AG09319 (cell line): ENCODE results near the gene LRRK1.

Source experiments
- DNase-seq: peaks from one replicate; pipeline ENCODE4 v3.0.0-alpha.2; 2010; ENCODE audit warnings: low read depth; ENCODE audit errors: extremely low read depth
- TF ChIP-seq, protein P1 (sequence below): IDR thresholded peaks from 2 replicates; pipeline ENCODE4 v1.5.1; 2011; ENCODE audit warnings: low read depth, mild to moderate bottlenecking, inconsistent platforms, low read length, moderate library complexity

Gene LRRK1

DNA sequence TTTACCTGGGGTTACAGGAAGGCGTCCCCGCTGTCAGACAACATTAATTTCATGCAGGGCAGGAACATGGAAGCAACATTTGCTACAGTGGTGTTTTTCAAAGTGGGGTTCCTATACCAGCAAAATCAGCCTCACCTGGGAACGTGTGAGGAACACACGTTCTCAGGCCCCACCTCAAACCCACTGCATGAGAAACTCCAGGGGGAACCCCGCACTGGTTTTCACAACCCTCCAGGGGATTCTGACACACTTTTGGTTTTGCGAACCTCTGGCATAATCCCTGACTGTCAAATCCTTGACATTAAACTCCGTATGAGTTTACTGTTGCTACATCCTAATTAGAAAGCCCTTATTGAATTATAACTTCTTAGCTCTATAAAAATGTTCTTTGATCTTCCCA is 127.7 kb downstream of the LRRK1 start:
- TF ChIP-seq, protein P1, sequence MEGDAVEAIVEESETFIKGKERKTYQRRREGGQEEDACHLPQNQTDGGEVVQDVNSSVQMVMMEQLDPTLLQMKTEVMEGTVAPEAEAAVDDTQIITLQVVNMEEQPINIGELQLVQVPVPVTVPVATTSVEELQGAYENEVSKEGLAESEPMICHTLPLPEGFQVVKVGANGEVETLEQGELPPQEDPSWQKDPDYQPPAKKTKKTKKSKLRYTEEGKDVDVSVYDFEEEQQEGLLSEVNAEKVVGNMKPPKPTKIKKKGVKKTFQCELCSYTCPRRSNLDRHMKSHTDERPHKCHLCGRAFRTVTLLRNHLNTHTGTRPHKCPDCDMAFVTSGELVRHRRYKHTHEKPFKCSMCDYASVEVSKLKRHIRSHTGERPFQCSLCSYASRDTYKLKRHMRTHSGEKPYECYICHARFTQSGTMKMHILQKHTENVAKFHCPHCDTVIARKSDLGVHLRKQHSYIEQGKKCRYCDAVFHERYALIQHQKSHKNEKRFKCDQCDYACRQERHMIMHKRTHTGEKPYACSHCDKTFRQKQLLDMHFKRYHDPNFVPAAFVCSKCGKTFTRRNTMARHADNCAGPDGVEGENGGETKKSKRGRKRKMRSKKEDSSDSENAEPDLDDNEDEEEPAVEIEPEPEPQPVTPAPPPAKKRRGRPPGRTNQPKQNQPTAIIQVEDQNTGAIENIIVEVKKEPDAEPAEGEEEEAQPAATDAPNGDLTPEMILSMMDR, result no peak
- DNase-seq, result no peak

DNA sequence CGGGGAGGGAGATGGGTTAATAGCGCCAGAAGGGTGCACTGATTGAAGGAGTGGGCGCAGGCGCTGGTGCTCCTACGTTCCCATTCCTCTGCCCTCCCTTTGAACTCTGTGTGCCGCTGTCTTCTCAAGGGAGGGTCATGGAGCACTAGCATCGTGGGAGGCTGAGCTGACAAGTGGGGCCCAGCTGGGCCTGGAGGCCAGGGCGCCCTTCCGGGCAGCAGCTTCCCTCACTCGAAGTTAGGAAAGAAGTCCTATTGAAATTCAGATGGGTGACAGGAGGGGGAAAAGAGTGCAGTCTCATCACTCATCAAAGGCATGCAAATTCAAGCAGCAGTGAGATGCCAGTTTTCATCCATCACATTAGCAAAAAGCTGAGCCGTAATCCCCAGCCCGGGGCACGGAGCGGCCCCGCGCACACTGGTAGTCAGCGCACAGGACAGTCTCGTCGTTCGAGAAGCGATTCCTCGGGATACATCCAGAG is 128.2 kb downstream of the LRRK1 start:
- TF ChIP-seq, protein P1, result no peak
- DNase-seq, result no peak

DNA sequence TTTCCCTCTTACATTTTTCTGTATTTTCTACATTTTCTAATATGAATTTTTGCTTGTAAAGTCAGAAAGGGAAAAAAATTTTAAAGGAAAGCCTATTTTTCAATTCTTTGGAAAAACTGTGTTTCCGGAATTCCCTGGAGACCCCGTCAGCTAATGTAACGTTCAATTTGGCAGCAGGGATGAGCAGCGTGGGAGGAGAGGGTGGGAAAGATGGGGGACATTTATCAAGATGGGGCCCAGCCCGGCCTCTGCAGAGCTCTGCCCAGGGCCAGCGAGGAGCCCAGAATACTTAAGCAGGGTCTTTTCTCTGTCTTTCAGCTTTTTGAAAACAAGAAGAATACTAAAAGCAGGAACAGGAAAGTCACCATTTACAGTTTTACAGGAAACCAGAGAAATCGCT is 129.0 kb downstream of the LRRK1 start:
- DNase-seq, result no peak
- TF ChIP-seq, protein P1, result no peak

DNA sequence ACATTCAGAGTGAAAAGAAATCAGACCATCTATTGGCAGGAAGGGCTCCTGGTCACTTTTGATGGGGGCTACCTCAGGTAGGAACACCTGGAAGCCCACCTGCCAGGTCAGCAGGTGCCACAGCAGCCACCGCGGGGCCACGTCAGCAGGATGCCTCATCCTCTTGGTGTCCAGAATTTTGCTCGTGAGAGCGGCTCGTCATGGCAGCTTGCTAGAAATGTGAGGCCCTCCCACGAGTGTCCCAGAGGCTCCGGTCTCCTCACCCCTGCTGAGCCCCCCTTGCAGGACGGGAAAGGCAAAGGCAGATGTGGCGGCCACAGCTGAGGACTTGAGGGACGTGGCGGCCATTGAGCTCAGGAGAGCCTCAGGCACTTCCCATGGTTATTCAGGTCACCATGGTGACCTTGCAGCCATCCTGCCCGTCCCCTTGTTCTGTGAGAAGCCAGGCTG is 129.4 kb downstream of the LRRK1 start:
- TF ChIP-seq, protein P1, result no peak
- no peak for DNase-seq

DNA sequence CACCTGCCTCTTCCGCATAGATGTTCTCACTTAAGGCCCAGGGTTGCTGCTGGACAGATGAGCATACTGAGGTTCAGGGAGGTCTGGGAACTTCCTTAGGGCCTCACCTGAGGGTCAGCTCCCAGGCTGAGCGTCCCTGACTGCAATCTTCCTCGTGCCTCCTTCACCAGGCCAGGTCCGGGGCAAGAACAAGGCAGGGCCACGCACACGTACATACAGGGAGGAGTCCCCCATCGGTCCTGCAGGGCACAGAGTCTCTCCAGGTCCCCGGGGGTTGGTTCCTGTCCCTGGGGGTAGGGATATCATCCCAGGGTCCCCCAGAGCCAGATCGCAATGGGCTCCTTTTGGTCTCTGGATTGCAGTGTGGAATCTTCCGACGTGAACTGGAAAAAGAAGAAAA is 130.1 kb downstream of the LRRK1 start:
- DNase-seq, result no peak
- TF ChIP-seq, protein P1, result no peak

DNA sequence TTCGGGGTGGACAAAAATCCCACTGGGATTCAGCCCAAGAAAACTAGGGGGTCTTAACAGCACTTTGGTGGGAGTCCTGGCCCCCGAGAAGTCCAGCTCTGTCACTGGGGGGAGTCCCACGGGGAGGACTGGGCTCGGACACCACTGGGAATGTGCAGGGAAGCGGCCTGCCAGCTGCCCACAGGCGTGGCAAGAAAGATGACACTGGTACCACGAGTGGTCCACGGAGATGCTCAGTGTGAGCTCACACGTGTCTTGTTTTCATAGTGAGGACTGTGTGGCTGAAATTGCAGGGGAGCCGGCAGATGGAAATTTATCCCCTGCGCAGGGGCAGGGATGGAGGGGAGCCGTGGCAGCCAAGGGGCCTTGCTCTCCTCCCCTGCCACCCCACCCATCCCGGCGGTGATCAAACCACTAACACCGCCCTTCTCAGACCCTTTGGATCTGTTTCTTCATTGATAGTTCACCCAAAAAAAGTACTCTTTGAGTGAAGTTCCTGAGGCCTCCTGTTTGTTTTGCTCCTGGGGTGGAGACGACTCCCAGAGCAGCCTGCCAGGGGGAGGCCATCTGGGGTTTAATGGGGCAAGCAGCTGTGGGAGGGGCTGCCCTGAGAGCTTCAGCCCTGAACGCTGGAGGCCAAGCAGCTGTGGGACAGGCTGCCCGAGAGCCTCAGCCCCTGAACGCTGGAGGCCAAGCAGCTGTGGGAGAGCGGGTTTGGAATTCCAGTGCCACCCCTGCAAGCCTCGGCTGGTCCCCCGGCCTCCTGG is 130.9 kb downstream of the LRRK1 start:
- TF ChIP-seq, protein P1, result no peak
- DNase-seq, result no peak

DNA sequence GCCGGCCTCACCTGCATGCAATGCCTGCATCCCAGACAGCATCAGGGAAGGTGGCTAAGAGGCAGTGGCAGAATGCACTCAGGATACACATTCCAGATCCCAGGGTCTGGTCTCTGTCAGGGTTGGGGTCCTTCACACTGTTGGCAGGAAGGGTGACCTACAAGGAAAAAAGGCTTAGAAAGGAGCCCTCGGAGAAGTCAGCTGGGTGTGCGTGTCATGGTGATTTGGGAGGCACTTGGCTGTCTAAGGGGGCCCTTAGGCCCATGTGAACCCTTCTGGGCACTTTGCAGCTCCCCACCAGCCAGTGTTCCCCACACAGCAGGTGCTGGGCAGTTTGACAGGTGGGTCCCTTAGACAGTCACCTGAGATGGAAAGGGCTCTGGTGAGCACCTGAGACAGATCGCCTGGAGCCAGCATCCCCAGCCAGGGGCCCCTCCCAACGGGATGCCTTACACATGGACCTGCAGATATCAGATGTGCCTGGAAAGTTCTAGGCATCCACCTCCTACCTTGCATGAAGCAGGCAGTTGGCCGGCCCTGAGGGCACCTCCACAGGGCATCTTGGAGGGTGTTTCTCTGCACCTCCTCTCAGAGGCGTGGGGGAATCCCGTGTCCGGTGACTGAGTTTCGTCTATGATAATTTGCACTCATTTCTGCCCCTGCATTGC is 131.6 kb downstream of the LRRK1 start:
- TF ChIP-seq, protein P1, result no peak
- DNase-seq, result no peak
